LoVo (cell line): Measurements from ENCODE around the gene VWA2.

Source experiments
- DNase-seq: peaks from one replicate; pipeline ENCODE4 v3.0.0-alpha.2; 2016; ENCODE audit warnings: low spot score

VWA2 gene

GRCh38 chr10:114276066-114276465 is 37.0 kb downstream of the VWA2 start:
- DNase-seq, result no peak

- no peak for DNase-seq
Observed at GRCh38 chr10:114276671-114277070, 37.6 kb downstream of the VWA2 start.

- no peak for DNase-seq
Observed at GRCh38 chr10:114278140-114278883, 39.3 kb downstream of the VWA2 start.

- no peak for DNase-seq
Observed at GRCh38 chr10:114278884-114279191, 39.8 kb downstream of the VWA2 start.

- no peak for DNase-seq
Observed at GRCh38 chr10:114279289-114279688, 40.2 kb downstream of the VWA2 start.

- DNase-seq, result no peak
Observed at GRCh38 chr10:114279901-114280644, 41.0 kb downstream of the VWA2 start.

GRCh38 chr10:114281006-114281405 is 42.0 kb downstream of the VWA2 start:
- DNase-seq, result no peak

GRCh38 chr10:114281461-114281860 is 42.4 kb downstream of the VWA2 start:
- no peak for DNase-seq

- no peak for DNase-seq
Observed at GRCh38 chr10:114282526-114282925, 43.5 kb downstream of the VWA2 start.

- no peak for DNase-seq
Observed at GRCh38 chr10:114283091-114283490, 44.0 kb downstream of the VWA2 start.

- no peak for DNase-seq
Observed at GRCh38 chr10:114283535-114284234, 44.6 kb downstream of the VWA2 start.

- DNase-seq, result no peak
Observed at GRCh38 chr10:114284346-114285071, 45.5 kb downstream of the VWA2 start.

- no peak for DNase-seq
Observed at GRCh38 chr10:114285961-114286441, 46.9 kb downstream of the VWA2 start.

- no peak for DNase-seq
Observed at GRCh38 chr10:114286921-114287320, 47.9 kb downstream of the VWA2 start.

GRCh38 chr10:114288424-114289095 is 49.5 kb downstream of the VWA2 start:
- DNase-seq, result no peak

- no peak for DNase-seq
Observed at GRCh38 chr10:114289096-114289436, 50.0 kb downstream of the VWA2 start.

- no peak for DNase-seq
Observed at GRCh38 chr10:114290038-114290437, 51.0 kb downstream of the VWA2 start.

GRCh38 chr10:114291076-114291475 is 52.0 kb downstream of the VWA2 start:
- no peak for DNase-seq

- no peak for DNase-seq
Observed at GRCh38 chr10:114291516-114291915, 52.5 kb downstream of the VWA2 start.

- DNase-seq, result no peak
Observed at GRCh38 chr10:114293075-114293474, 54.0 kb downstream of the VWA2 start.

- no peak for DNase-seq
Observed at GRCh38 chr10:114294549-114294948, 55.5 kb downstream of the VWA2 start.

GRCh38 chr10:114295393-114295792 is 56.3 kb downstream of the VWA2 start:
- no peak for DNase-seq
